Activated CD4-positive, alpha-beta T cell treated with anti-CD3 and anti-CD28 coated beads for 36 hours (primary cell): ENCODE measurements around the gene TMPRSS9. TPM values are rescaled to one million over a fixed set of nuclear protein-coding genes. Genes with fewer than 3 reads are reported as not detected.

Experiments used
- ATAC-seq: fragments of 200-7000 bp; cut with Tn5 transposase; one replicate; pipeline ENCODE4 v1.10.0; 2021; ENCODE audit warnings: mild to moderate bottlenecking, moderate library complexity
- CTCF ChIA-PET: fragments of 350-600 bp; sonication (Branson Sonifier 250); formaldehyde crosslinking; loops from one replicate; lab custom pipeline; 2021; ENCODE audit warnings: antibody characterized with exemption; lab: Charles Lee
- POLR2A ChIA-PET: fragments of 350-600 bp; sonication (Branson Sonifier 250); formaldehyde crosslinking; loops from one replicate; lab custom pipeline; 2021; ENCODE audit warnings: antibody characterized with exemption, inconsistent platforms; lab: Charles Lee
- DNase-seq: peaks from one replicate; pipeline ENCODE4 v3.0.0-alpha.2; 2020
- H3K27ac Mint-ChIP-seq: one replicate; pipeline ENCODE4 v1.8.0; 2021; ENCODE audit warnings: mixed read lengths
- H3K27me3 Mint-ChIP-seq: one replicate; pipeline ENCODE4 v1.8.0; 2021; ENCODE audit warnings: mixed read lengths
- H3K36me3 Mint-ChIP-seq: one replicate; pipeline ENCODE4 v1.8.0; 2021; ENCODE audit warnings: low read depth, mixed read lengths
- H3K4me1 Mint-ChIP-seq: one replicate; pipeline ENCODE4 v1.8.0; 2021; ENCODE audit warnings: mixed read lengths
- H3K4me3 Mint-ChIP-seq: one replicate; pipeline ENCODE4 v1.8.0; 2021; ENCODE audit warnings: mild to moderate bottlenecking, moderate library complexity, mixed read lengths
- H3K9me3 Mint-ChIP-seq: one replicate; pipeline ENCODE4 v1.8.0; 2021; ENCODE audit warnings: low read depth, mixed read lengths
- intact Hi-C, 2 experiments: fragments of 100-400 bp; cut with DNase I in 1 of 2; cut with micrococcal nuclease in 1 of 2; formaldehyde crosslinking; loops; one replicate each; pipeline versions ENCODE4 v1.14.2 to v1.15.1; 2022 to 2024; cut with DNase I, micrococcal nuclease
- total RNA-seq, 2 experiments: library from RNA; stranded (reverse); gene quantifications; one replicate each; pipeline ENCODE4 v1.2.3, GENCODE V29; 2021

TMPRSS9 gene
- total RNA-seq, 2 experiments from 2014 or later, result not detected

- intact Hi-C loops, result no loop called here
- Mint-ChIP-seq H3K4me1 (peaks cover 3% of the 10 kb centered on the region), H3K4me3 (no peak overlapping the region), H3K27ac (no peak overlapping the region), H3K9me3 (no peaks in the 10 kb centered on the region), H3K27me3 (peaks cover 5% of the 10 kb centered on the region), H3K36me3 (peaks cover 2% of the 10 kb centered on the region)
- ChIA-PET CTCF (interaction anchor here (1.0 kb wide), 1 partner anchor 32 kb away, joined by 4 read pairs; no protein-coding TSS in a partner anchor), POLR2A (no interaction called here)
- no peak for ATAC-seq
- no peak for DNase-seq
Measured at GRCh38 chr19:2356036-2356646, 3.9 kb upstream of the TMPRSS9 start.

DNA sequence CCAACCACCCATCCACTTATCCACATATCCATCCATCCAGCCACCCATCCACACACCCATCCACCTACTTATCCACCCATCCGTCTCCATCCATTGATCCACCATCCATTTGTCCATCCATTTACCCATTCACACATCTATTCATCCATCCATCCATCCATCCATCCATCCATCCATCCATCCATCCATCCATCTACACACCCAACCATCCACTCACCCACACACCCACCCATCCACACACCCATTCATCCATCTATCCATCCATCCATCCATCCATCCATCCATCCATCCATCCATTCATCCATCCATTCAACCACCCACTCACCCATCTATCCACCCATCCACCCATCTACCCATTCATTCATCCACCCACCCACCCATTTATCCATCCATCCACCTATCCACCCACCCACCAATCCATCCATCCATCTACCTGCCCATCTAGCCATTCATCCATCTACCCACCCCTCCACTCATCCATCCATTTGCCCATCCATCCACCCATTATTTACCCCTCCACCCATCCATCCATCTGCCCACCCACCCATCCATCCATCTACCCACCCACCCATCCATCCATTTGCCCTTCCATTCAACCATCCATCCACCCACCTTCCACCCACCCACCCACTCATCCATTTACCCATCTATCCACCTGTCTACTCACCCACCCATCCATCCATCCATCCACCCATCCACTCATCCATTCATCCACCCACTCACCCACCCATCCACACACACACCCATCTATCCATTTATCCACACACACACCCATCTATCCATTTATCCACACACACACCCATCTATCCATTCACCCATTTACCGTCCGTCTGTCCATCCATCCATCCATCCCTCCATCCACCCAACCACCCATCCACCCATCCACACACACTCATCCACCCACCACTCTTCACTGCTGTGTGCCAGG is 2.5 kb upstream of the TMPRSS9 start:
- ATAC-seq (no peak), DNase-seq (no peak)
- H3K9me3 Mint-ChIP-seq, result no peaks in the 10 kb centered on the region
- no peak overlapping the region for H3K4me3 Mint-ChIP-seq
- POLR2A ChIA-PET, result no interaction called here
- no peak overlapping the region for H3K27ac Mint-ChIP-seq
- peaks cover 5% of the 10 kb centered on the region for H3K27me3 Mint-ChIP-seq
- H3K4me1 Mint-ChIP-seq, result peaks cover 3% of the 10 kb centered on the region
- CTCF ChIA-PET, result no interaction called here
- H3K36me3 Mint-ChIP-seq, result no peaks in the 10 kb centered on the region
- intact Hi-C loops, result no loop called here

DNA sequence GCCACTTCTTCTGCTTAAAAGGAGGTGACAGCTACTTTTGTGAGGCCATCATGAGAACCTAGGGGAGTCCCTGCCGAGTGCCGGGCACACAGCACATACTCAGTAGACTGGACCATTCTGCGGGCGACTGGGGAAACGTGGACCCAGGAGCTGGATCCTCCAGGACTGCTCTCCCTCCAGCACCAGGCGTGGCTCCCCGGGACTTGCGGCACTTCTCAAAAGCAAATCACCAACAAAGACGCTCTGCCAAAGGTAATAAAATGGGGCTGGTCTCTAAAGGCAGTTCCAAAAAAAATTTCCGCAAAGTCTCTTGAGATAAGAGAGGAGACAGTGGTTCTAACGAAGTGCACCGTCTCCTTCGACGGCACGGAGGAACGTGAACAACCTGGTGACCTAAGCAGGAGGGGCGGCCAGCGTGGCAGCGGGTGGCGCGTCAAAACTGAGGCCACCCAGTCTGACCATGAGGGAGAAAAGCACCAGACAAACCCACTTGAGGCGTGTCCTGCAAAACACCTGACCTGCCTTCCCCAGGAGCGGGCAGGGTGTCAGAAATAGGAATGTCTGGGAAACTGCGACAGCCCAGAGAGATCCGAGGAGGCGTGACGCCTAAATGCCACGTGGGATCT is 1.4 kb upstream of the TMPRSS9 start:
- Mint-ChIP-seq H3K9me3 (no peaks in the 10 kb centered on the region), H3K4me3 (no peak overlapping the region), H3K27ac (no peak overlapping the region), H3K36me3 (no peaks in the 10 kb centered on the region), H3K4me1 (peaks cover 3% of the 10 kb centered on the region), H3K27me3 (peaks cover 5% of the 10 kb centered on the region)
- no peak for ATAC-seq
- DNase-seq, result no peak
- intact Hi-C loops, result no loop called here
- POLR2A ChIA-PET, result no interaction called here
- CTCF ChIA-PET, result no interaction called here

GRCh38 chr19:2360833-2361232 is 768 bp downstream of the TMPRSS9 start:
- Mint-ChIP-seq H3K4me3 (no peak overlapping the region), H3K27ac (no peak overlapping the region), H3K9me3 (no peaks in the 10 kb centered on the region), H3K36me3 (no peaks in the 10 kb centered on the region), H3K4me1 (peaks cover 3% of the 10 kb centered on the region), H3K27me3 (peaks cover 9% of the 10 kb centered on the region)
- CTCF ChIA-PET, result no interaction called here
- DNase-seq (no peak), ATAC-seq (no peak)
- intact Hi-C loops, result no loop called here
- POLR2A ChIA-PET, result no interaction called here

DNA sequence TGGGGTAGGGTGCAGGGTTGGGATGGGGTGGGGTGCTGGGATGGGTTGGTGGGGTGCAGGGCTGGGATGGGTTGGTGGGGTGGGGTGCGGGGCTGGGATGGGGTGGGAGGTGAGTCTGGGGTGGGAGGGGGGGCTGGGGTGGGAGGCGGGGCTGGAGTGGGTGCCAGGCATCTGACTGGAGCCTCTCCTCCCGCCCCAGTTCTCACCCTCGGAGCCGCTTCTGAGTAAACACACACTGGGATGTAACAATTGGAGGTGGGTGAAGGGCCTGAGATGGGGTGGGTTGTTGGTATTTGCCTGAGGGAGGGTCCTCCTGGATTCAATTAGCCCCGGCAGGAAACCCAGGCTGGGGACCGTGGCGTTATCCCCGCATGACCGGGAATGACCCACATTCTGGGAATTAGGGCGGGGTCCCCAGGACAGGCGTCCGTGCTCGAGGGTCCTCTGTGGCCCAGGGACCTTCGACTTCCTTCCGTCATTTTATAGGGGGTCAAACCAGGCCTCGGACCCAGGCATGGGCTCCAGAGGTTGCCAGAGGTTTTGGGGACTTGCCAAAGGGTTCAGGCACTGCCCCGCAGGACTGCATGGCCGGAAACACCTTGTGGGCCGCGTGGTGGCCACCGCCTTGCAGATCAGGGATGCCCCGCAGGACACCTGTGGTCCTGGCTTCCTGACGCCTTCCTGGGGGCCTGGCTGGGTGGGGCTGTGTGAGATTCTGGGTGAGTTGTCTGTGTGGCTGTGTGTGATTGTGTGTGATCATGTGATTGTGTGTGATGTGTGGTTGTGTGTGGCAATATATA is 1.4 kb downstream of the TMPRSS9 start:
- Mint-ChIP-seq H3K4me1 (peaks cover 3% of the 10 kb centered on the region), H3K36me3 (no peaks in the 10 kb centered on the region), H3K4me3 (no peak overlapping the region), H3K27me3 (peaks cover 9% of the 10 kb centered on the region), H3K9me3 (no peaks in the 10 kb centered on the region), H3K27ac (no peak overlapping the region)
- intact Hi-C loops, result no loop called here
- DNase-seq (no peak), ATAC-seq (no peak)
- ChIA-PET POLR2A (no interaction called here), CTCF (no interaction called here)

- intact Hi-C loops, result no loop called here
- H3K36me3 Mint-ChIP-seq, result no peaks in the 10 kb centered on the region
- no peak for ATAC-seq
Measured at GRCh38 chr19:2362046-2362969, 2.2 kb downstream of the TMPRSS9 start.

GRCh38 chr19:2362970-2363300 is 2.9 kb downstream of the TMPRSS9 start:
- POLR2A ChIA-PET, result no interaction called here
- Mint-ChIP-seq H3K27ac (no peak overlapping the region), H3K4me1 (peaks cover 3% of the 10 kb centered on the region), H3K27me3 (peaks cover 9% of the 10 kb centered on the region), H3K4me3 (no peak overlapping the region), H3K9me3 (no peaks in the 10 kb centered on the region), H3K36me3 (no peaks in the 10 kb centered on the region)
- intact Hi-C loops, result no loop called here
- DNase-seq (no peak), ATAC-seq (no peak)
- CTCF ChIA-PET, result no interaction called here

More at GRCh38 chr19:2362046-2362969, 2.2 kb downstream of the TMPRSS9 start:
- no peaks in the 10 kb centered on the region for H3K9me3 Mint-ChIP-seq
- ChIA-PET POLR2A (no interaction called here), CTCF (interaction anchor here (0.6 kb wide), 1 partner anchor 114 kb away, joined by 3 read pairs; no protein-coding TSS in a partner anchor)
- no peak for DNase-seq
- H3K4me3 Mint-ChIP-seq, result no peak overlapping the region
- peaks cover 9% of the 10 kb centered on the region for H3K27me3 Mint-ChIP-seq
- peaks cover 3% of the 10 kb centered on the region for H3K4me1 Mint-ChIP-seq
- no peak overlapping the region for H3K27ac Mint-ChIP-seq

GRCh38 chr19:2363419-2363818 is 3.4 kb downstream of the TMPRSS9 start:
- Mint-ChIP-seq H3K27ac (no peak overlapping the region), H3K36me3 (no peaks in the 10 kb centered on the region), H3K9me3 (no peaks in the 10 kb centered on the region), H3K27me3 (peaks cover 9% of the 10 kb centered on the region), H3K4me1 (peaks cover 3% of the 10 kb centered on the region), H3K4me3 (no peak overlapping the region)
- intact Hi-C loops, result no loop called here
- POLR2A ChIA-PET, result no interaction called here
- DNase-seq (no peak), ATAC-seq (no peak)
- CTCF ChIA-PET, result no interaction called here

DNA sequence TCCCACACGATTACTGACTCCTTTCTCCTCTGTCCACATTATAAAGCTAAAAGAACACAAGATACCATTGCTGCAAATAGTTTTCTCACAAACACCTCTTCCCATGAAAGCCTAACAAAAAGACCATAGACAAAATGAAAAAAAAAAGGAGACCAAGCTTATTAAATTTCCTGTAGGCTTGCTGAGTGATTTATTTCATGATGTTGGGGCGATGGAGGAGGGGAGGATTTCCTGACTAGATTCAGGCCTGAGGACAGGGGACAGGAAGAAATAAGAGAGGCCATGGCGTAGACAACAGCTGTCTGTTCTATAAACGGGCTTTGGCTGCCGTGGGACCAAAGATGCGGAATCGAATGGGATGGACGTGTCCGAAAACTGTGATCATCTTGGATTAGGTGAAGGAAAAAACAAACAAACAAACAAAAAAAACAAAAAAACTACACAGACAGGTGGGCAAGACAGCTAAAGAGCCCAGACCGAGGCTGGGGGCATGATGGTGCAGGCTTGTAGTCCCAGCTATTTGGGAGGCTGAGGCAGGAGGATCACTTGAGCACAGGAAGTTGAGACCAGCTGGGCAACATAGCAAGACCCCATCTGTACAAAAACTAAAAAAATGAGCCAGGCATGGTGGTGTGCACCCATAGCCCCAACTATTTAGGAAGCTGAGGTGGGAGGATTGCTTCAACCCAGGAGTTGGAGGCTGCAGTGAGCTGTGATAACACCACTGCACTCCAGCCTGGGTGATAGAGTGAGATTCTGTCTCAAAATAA is 5.3 kb downstream of the TMPRSS9 start:
- ATAC-seq, result no peak
- Mint-ChIP-seq H3K36me3 (no peaks in the 10 kb centered on the region), H3K4me1 (peaks cover 2% of the 10 kb centered on the region), H3K27me3 (peaks cover 8% of the 10 kb centered on the region), H3K27ac (no peak overlapping the region), H3K4me3 (no peak overlapping the region), H3K9me3 (peaks cover 2% of the 10 kb centered on the region)
- POLR2A ChIA-PET, result interaction anchor here (0.6 kb wide), 1 partner anchor 92 kb away, joined by 4 read pairs; no protein-coding TSS in a partner anchor
- intact Hi-C loops, result no loop called here
- CTCF ChIA-PET, result interaction anchor here (0.6 to 1.1 kb wide), 5 partner anchors 29 to 320 kb away, joined by 3 to 4 read pairs (median 3); no protein-coding TSS in a partner anchor
- DNase-seq, result no peak

DNA sequence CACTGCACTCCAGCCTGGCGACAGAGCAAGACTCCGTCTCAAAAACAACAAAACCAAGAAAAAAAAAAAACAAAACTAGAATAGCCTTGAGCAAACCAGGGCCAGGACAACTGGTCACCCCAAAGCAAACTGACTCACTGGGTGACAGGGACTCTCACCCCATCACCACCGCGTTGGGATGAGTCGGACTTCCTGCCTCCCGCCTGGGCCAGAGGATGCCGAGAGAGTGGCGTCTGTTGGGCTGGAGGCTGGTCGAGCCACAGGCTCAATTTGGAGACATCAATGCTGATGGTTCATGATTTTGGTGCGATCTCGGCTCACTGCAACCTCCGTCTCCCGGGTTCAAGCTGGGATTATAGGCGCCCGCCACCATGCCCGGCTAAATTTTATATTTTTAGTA is 11.6 kb downstream of the TMPRSS9 start:
- CTCF ChIA-PET, result interaction anchor here (1.4 kb wide), 1 partner anchor 21 kb away, joined by 4 read pairs; no protein-coding TSS in a partner anchor
- H3K27ac Mint-ChIP-seq, result no peak overlapping the region
- POLR2A ChIA-PET, result interaction anchor here (0.7 kb wide), 1 partner anchor 468 kb away, joined by 3 read pairs; no protein-coding TSS in a partner anchor
- DNase-seq (no peak), ATAC-seq (no peak)
- peaks cover 4% of the 10 kb centered on the region for H3K9me3 Mint-ChIP-seq
- intact Hi-C loops, result no loop called here
- H3K27me3 Mint-ChIP-seq, result no peaks in the 10 kb centered on the region
- H3K36me3 Mint-ChIP-seq, result no peaks in the 10 kb centered on the region
- H3K4me3 Mint-ChIP-seq, result no peak overlapping the region
- no peaks in the 10 kb centered on the region for H3K4me1 Mint-ChIP-seq
